Esophagus muscularis mucosa (tissue), 4 donors: Measurements from ENCODE around the gene PANX2. TPM values are rescaled to one million over a fixed set of nuclear protein-coding genes. Genes with fewer than 3 reads are reported as not detected.

ENCODE experiments used
- DNase-seq: peaks from one replicate; pipeline ENCODE4 v3.0.0-alpha.2; 2017; ENCODE audit errors: extremely low spot score
- H3K27ac ChIP-seq, 4 donors: fragments of 200-600 bp; sonication (generic); replicated peaks in 1 of 4; 1 replicate in 3 of 4; 2 replicates in 1 of 4; pipeline ENCODE4 v1.5.1; 2016 to 2019; ENCODE audit warnings: mild to moderate bottlenecking in 1 of 4
- H3K27me3 ChIP-seq, 4 donors: fragments of 200-600 bp; sonication (generic); one replicate each; pipeline versions ENCODE4 v1.5.1 to v1.6.0; 2016 to 2019
- H3K36me3 ChIP-seq, 4 donors: fragments of 200-600 bp; sonication (generic); one replicate each; pipeline ENCODE4 v1.5.1; 2016 to 2019
- H3K4me1 ChIP-seq, 4 donors: fragments of 200-600 bp; sonication (generic); one replicate each; pipeline ENCODE4 v1.5.1; 2016 to 2019
- H3K4me3 ChIP-seq, 4 donors: fragments of 200-600 bp; sonication (generic); 1 replicate in 2 of 4; 2 replicates in 2 of 4; pipeline ENCODE4 v1.5.1; 2016 to 2019; ENCODE audit warnings: mild to moderate bottlenecking in 4 of 4, moderate library complexity in 1 of 4
- H3K9me3 ChIP-seq, 4 donors: fragments of 200-600 bp; sonication (generic); 1 replicate in 3 of 4; 2 replicates in 1 of 4; pipeline ENCODE4 v1.5.1; 2016 to 2019
- EP300 ChIP-seq: sonication (generic); formaldehyde crosslinking; IDR thresholded peaks from one replicate; pipeline ENCODE4 v1.6.1; 2017; ENCODE audit warnings: antibody characterized with exemption
- POLR2A ChIP-seq: fragments of 450-650 bp; IDR thresholded peaks from one replicate; pipeline ENCODE4 v1.6.1; 2017; ENCODE audit warnings: antibody characterized with exemption, moderate library complexity, mild to moderate bottlenecking, low read depth
- POLR2AphosphoS5 ChIP-seq, 2 donors: sonication (generic); formaldehyde crosslinking; IDR thresholded peaks; one replicate each; pipeline ENCODE4 v1.6.1; 2017; ENCODE audit warnings: antibody characterized with exemption in 2 of 2
- WGBS: methylation state at CpG from one replicate; pipeline ENCODE4 v1.1.5; 2018; 5-methylcytosine and 5-hydroxymethylcytosine counted together
- intact Hi-C: fragments of 100-400 bp; cut with DNase I; formaldehyde crosslinking; loops from one replicate; pipeline ENCODE4 v1.15.1; 2023
- total RNA-seq, 4 donors: library from RNA; depleted of rRNA; stranded (reverse); fragments of >200 nt; gene quantifications; one replicate each; pipeline versions ENCODE4 v1.1.0 to v1.2.1, GENCODE V29; 2016
- TF ChIP-seq, protein P1 (sequence below), 3 experiments: fragments of 200-600 bp in 2 of 3; fragments of 450-650 bp in 1 of 3; sonication (generic) in 2 of 3; IDR thresholded peaks; one replicate each; pipeline ENCODE4 v1.5.1; 2017 to 2019; ENCODE audit warnings: antibody characterized with exemption in 3 of 3, mild to moderate bottlenecking in 2 of 3, moderate library complexity in 1 of 3

The PANX2 gene
- total RNA-seq, 4 donors from 2014 or later = 0.33 to 1.0 (median 0.56) TPM

DNA sequence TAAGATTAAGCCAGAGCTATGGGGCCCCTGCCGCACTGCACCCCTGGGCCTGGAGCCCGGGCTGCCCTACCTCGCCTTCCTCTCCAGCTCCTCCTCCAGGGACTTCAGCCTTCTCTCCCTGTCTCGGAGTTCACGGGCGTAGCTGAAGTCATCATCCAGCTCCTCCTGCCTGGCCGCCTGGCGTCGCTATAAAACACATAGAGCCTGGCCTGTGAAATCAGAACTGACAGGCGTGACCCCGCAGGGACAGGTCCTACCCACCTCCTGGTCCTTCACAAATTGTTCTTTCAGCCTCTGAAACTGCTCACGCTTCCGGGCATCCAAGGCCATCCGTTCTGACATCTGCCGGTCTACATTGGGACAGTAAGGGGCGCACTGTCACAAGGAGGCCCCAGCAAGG, 53.5 kb downstream of the PANX2 start:
- Histone ChIP-seq H3K27me3 (no peaks in the 10 kb centered on the region), H3K4me3 (no peak overlapping the region), H3K36me3 (peaks cover 45 to 99% (median 97%) of the 10 kb centered on the region in 4 donors), H3K4me1 (peaks cover 6 to 11% (median 10%) of the 10 kb centered on the region in 4 donors), H3K27ac (no peak overlapping the region), H3K9me3 (no peaks in the 10 kb centered on the region)
- intact Hi-C loops = no loop called here
- no peak for DNase-seq
- 91% methylated on average over 16 of the region's 16 CpGs for WGBS
- TF ChIP-seq, protein P1, sequence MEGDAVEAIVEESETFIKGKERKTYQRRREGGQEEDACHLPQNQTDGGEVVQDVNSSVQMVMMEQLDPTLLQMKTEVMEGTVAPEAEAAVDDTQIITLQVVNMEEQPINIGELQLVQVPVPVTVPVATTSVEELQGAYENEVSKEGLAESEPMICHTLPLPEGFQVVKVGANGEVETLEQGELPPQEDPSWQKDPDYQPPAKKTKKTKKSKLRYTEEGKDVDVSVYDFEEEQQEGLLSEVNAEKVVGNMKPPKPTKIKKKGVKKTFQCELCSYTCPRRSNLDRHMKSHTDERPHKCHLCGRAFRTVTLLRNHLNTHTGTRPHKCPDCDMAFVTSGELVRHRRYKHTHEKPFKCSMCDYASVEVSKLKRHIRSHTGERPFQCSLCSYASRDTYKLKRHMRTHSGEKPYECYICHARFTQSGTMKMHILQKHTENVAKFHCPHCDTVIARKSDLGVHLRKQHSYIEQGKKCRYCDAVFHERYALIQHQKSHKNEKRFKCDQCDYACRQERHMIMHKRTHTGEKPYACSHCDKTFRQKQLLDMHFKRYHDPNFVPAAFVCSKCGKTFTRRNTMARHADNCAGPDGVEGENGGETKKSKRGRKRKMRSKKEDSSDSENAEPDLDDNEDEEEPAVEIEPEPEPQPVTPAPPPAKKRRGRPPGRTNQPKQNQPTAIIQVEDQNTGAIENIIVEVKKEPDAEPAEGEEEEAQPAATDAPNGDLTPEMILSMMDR (IDR thresholded peaks at IDR 0.05) = no peak
- TF ChIP-seq EP300 (no peak), POLR2A (no peak), POLR2AphosphoS5 (IDR thresholded peaks at IDR 0.05) (no peak)

DNA sequence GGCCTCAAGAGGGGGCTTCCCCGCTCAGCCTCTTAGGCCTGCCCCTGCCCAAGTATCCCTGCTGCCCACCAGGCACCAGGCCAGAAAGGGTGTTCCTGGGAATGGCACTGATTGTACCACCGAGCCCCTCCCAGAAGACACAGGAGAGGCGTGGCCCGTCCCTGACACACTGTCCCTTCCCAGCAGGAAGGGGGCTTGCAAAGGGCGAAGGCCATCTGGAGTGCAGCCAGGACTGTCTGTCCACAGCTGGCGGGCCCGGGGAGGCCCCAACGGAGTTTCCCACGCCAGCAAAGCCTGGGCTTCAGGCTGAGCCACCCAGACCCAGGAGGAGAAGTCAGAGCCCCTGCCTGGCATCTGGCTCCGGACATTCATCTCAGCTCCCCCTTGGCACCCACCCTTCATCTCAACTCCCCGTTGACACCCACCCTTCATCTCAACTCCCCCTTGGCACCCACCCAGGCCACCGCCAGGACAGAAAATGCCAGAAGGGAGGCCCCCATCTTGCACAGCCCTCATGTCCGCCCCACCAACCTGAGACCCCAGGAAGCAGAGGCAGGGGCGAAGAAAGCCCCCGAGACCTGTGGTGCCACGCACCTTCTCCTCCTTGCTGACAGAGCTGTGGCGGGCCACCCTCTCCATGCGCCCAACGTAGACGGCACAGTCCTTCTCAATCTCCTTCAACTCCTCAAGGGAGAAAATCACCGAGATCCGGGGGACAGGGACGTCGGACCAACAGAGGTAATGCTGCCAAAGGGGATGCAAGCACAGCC, 54.9 kb downstream of the PANX2 start:
- no peak overlapping the region for H3K27ac ChIP-seq
- WGBS = 90% methylated on average over 18 of the region's 24 CpGs
- TF ChIP-seq EP300 = no peak
- TF ChIP-seq, protein P1 (IDR thresholded peaks at IDR 0.05) = no peak
- no peak for TF ChIP-seq POLR2A
- TF ChIP-seq POLR2AphosphoS5 (IDR thresholded peaks at IDR 0.05) = no peak
- no peak for DNase-seq
- H3K9me3 ChIP-seq = no peaks in the 10 kb centered on the region
- H3K36me3 ChIP-seq = peaks cover 48 to 100% (median 96%) of the 10 kb centered on the region in 4 donors
- no peaks in the 10 kb centered on the region for H3K27me3 ChIP-seq
- no peak overlapping the region for H3K4me3 ChIP-seq
- intact Hi-C loops = no loop called here
- H3K4me1 ChIP-seq = no peaks in the 10 kb centered on the region

DNA sequence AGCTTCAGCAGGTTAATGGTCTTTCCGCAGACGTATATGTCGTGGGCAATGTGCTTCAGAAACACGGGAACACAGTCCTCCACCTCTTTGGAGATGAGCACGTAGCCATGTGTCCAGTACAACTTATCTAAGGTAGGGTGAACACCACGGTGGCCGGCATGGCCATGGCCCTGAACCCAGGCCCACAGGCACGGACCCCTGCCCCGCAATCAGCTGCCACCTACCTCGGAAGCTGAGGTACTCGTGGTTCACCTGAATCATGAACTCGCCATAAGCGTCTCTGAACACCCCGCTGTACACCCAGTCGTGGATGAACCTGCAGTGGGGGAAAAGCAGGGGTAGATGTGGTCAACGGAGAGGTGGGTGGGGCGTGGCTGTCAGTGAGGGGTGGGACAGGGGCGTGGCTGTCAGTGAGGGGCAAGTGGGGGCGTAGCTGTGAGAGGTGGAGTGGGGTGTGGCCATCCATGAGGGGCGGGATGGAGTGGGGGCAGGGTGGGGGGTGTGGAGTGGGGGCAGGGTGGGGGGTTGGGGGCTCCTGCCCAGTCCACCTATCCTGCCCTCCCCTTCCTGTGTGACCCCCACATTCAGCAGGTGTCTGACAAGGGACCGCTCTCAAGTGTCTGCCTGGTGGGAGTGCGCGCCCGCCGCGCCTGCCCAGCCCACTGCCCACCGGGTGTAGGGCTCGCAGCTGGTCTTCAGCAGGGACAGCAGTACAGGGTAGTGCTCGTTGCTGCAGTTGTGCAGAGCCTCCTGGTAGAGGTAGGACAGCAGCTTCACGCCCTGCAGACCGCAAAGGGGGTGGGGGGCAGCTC, 55.7 kb downstream of the PANX2 start:
- 91% methylated on average over 21 of the region's 31 CpGs for WGBS
- H3K9me3 ChIP-seq = no peaks in the 10 kb centered on the region
- H3K36me3 ChIP-seq = peaks cover 42 to 95% (median 90%) of the 10 kb centered on the region in 4 donors
- H3K27ac ChIP-seq = no peak overlapping the region
- no peak for DNase-seq
- TF ChIP-seq, protein P1 (IDR thresholded peaks at IDR 0.05) = no peak
- TF ChIP-seq EP300 (no peak), POLR2AphosphoS5 (IDR thresholded peaks at IDR 0.05) (no peak), POLR2A (no peak)
- no peaks in the 10 kb centered on the region for H3K27me3 ChIP-seq
- intact Hi-C loops = no loop called here
- no peak overlapping the region for H3K4me3 ChIP-seq
- no peaks in the 10 kb centered on the region for H3K4me1 ChIP-seq

DNA sequence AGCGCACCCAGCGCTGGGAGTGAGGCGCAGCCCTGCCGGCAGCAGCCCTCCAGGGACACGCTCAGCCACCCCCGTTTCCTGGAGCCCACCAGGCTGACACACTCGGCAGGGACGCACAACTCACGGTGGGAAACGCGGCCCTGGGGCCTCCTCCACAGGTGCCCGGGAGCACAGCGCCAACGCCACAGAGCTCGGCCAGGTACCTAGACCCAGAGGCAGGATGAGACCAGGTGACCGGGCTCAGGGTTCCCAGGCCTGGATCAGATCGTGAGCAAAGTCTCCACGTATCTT, 56.3 kb downstream of the PANX2 start:
- intact Hi-C loops = no loop called here
- Histone ChIP-seq H3K27ac (no peak overlapping the region), H3K4me3 (no peak overlapping the region), H3K27me3 (no peaks in the 10 kb centered on the region), H3K36me3 (peaks cover 42 to 94% (median 85%) of the 10 kb centered on the region in 4 donors), H3K9me3 (no peaks in the 10 kb centered on the region), H3K4me1 (no peaks in the 10 kb centered on the region)
- TF ChIP-seq, protein P1 (IDR thresholded peaks at IDR 0.05) = no peak
- 95% methylated on average over 11 of the region's 18 CpGs for WGBS
- no peak for DNase-seq
